Measurements from ENCODE around the gene SPRTN.
"Not testable (repeated sequence)": the region's sequence is repeated elsewhere in the genome, so short reads cannot be mapped to it uniquely, and the experiment has no call there.

The SPRTN gene

GRCh38 chr1:231337043-231337471, 1.0 kb upstream of the SPRTN start:
- DNase-seq: no peak

GRCh38 chr1:231337472-231338269, 422 bp upstream of the SPRTN start, which contains the start of gene EXOC8:
TSS of gene EXOC8 (minus strand) at chr1:231337852. CDS start at chr1:231337745, 107 bp downstream.
- peak; percentile 95 for DNase-seq

GRCh38 chr1:231340328-231341013, 2.4 kb downstream of the SPRTN start:
- no peak for DNase-seq

- DNase-seq: no peak
These were observed 9.9 kb downstream of the SPRTN start for GRCh38 chr1:231347961-231348360.

- DNase-seq: no peak
These were observed 10.3 kb downstream of the SPRTN start for GRCh38 chr1:231348442-231348841.

- DNase-seq: not testable (repeated sequence)
These were observed 10.8 kb downstream of the SPRTN start for GRCh38 chr1:231348856-231349255.

- DNase-seq: no peak
These were observed 13.7 kb downstream of the SPRTN start for GRCh38 chr1:231351816-231352215.

- DNase-seq: no peak
These were observed 15.0 kb downstream of the SPRTN start for GRCh38 chr1:231353086-231353485.

GRCh38 chr1:231354330-231355020, 16.4 kb downstream of the SPRTN start:
- DNase-seq: no peak

- no peak for DNase-seq
These were observed 17.1 kb downstream of the SPRTN start for GRCh38 chr1:231355171-231355570.

GRCh38 chr1:231357187-231357772, 19.2 kb downstream of the SPRTN start:
- no peak for DNase-seq

GRCh38 chr1:231357831-231358354, 19.8 kb downstream of the SPRTN start:
- DNase-seq: peak; percentile 30

GRCh38 chr1:231359113-231359512, 21.0 kb downstream of the SPRTN start:
- DNase-seq: no peak

- DNase-seq: no peak
These were observed 24.2 kb downstream of the SPRTN start for GRCh38 chr1:231362325-231362724.

GRCh38 chr1:231363624-231364023, 25.5 kb downstream of the SPRTN start:
- DNase-seq: no peak

- DNase-seq: no peak
These were observed 26.1 kb downstream of the SPRTN start for GRCh38 chr1:231364192-231364591.

GRCh38 chr1:231369282-231369681, 31.2 kb downstream of the SPRTN start:
- DNase-seq: no peak

- DNase-seq: no peak
These were observed 34.4 kb downstream of the SPRTN start for GRCh38 chr1:231372501-231372900.

GRCh38 chr1:231374394-231374793, 36.3 kb downstream of the SPRTN start:
- no peak for DNase-seq

- DNase-seq: no peak
These were observed 38.0 kb downstream of the SPRTN start for GRCh38 chr1:231376101-231376500.

- no peak for DNase-seq
These were observed 38.9 kb downstream of the SPRTN start for GRCh38 chr1:231376875-231377549.

GRCh38 chr1:231381729-231382128, 43.6 kb downstream of the SPRTN start:
- no peak for DNase-seq
